ENCODE results near the gene SPATA3. TPM values are rescaled to one million over a fixed set of nuclear protein-coding genes. Genes with fewer than 3 reads are reported as not detected.

Gene SPATA3
- polyA plus RNA-seq, 1 donor (not counting 4 experiments of a cell fraction or from before 2014, with no cell fraction given), result not detected

- H3K9me3 ChIP-seq (ENCODE audit: control insufficient read depth, low read depth, low read length), result no peaks in the 10 kb centered on the region
- peaks cover 51% of the 10 kb centered on the region for H3K27me3 ChIP-seq (ENCODE audit: control insufficient read depth, extremely low read depth, insufficient read depth, low read length)
- no peak within 1 kb of the TSS for H3K4me3 ChIP-seq (ENCODE audit: control insufficient read depth in 2 of 3, extremely low read depth in 1 of 3, insufficient read depth in 2 of 3, low read depth in 1 of 3, low read length in 3 of 3)
- no peaks in the 10 kb centered on the region for H4K20me1 ChIP-seq (ENCODE audit: control insufficient read depth, extremely low read depth, insufficient read depth, low read length)
- no peak within 1 kb of the TSS for H2AFZ ChIP-seq (ENCODE audit: control insufficient read depth, low read length)
- no peak for DNase-seq (ENCODE audit: low read depth, low spot score)
- H3K4me1 ChIP-seq (ENCODE audit: control insufficient read depth, extremely low read depth, insufficient read depth, low read length), result no peaks in the 10 kb centered on the region
- H3K79me2 ChIP-seq (ENCODE audit: control insufficient read depth, insufficient read depth, low read length), result no peaks in the 10 kb centered on the region
- no peaks in the 10 kb centered on the region for H3K9me1 ChIP-seq (ENCODE audit: control insufficient read depth, extremely low read depth, insufficient read depth, low read length)
- no peaks in the 10 kb centered on the region for H3K36me3 ChIP-seq (ENCODE audit: control insufficient read depth in 2 of 2, extremely low read depth in 1 of 2, insufficient read depth in 2 of 2, low read length in 2 of 2)
- no peak within 1 kb of the TSS for H3K9ac ChIP-seq (ENCODE audit: control insufficient read depth, extremely low read depth, insufficient read depth, low read length)
- H3K27ac ChIP-seq (ENCODE audit: control insufficient read depth, insufficient read depth, low read length), result no peak within 1 kb of the TSS
- no peak for FAIRE-seq
- peak within 1 kb of the TSS; percentile 29 for H3K4me2 ChIP-seq (ENCODE audit: control insufficient read depth, extremely low read depth, insufficient read depth, low read depth, low read length)
- TF ChIP-seq, protein P1, sequence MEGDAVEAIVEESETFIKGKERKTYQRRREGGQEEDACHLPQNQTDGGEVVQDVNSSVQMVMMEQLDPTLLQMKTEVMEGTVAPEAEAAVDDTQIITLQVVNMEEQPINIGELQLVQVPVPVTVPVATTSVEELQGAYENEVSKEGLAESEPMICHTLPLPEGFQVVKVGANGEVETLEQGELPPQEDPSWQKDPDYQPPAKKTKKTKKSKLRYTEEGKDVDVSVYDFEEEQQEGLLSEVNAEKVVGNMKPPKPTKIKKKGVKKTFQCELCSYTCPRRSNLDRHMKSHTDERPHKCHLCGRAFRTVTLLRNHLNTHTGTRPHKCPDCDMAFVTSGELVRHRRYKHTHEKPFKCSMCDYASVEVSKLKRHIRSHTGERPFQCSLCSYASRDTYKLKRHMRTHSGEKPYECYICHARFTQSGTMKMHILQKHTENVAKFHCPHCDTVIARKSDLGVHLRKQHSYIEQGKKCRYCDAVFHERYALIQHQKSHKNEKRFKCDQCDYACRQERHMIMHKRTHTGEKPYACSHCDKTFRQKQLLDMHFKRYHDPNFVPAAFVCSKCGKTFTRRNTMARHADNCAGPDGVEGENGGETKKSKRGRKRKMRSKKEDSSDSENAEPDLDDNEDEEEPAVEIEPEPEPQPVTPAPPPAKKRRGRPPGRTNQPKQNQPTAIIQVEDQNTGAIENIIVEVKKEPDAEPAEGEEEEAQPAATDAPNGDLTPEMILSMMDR (optimal IDR thresholded peaks at IDR 0.05 in 1 of 3, IDR thresholded peaks at IDR 0.05 in 1 of 3, conservative IDR thresholded peaks at IDR 0.05 in 1 of 3; ENCODE audit: extremely low read depth in 1 of 3, insufficient read depth in 2 of 3, low read length in 3 of 3), result no peak
- TF ChIP-seq EZH2 (IDR thresholded peaks at IDR 0.05; ENCODE audit: low read length), result peak; percentile 86
- dilution Hi-C loops (cut with MboI; ENCODE audit: extremely low pct_ligation_motif_present, low sequenced_read_pairs), result no loop called here
Observed at GRCh38 chr2:231037202-231037730, 41.3 kb downstream of the SPATA3 start, which contains the start of gene C2orf72. C2orf72 (plus strand) TSS chr2:231037523; CDS start chr2:231037566, 43 bp downstream.

- Histone ChIP-seq H3K9me1 (ENCODE audit: control insufficient read depth, extremely low read depth, insufficient read depth, low read length) (no peaks in the 10 kb centered on the region), H2AFZ (ENCODE audit: control insufficient read depth, low read length) (no peak overlapping the region), H3K4me2 (ENCODE audit: control insufficient read depth, extremely low read depth, insufficient read depth, low read depth, low read length) (peak overlapping the region; percentile 29), H3K4me3 (ENCODE audit: control insufficient read depth in 2 of 3, extremely low read depth in 1 of 3, insufficient read depth in 2 of 3, low read depth in 1 of 3, low read length in 3 of 3) (no peak overlapping the region), H3K9me3 (ENCODE audit: control insufficient read depth, low read depth, low read length) (no peaks in the 10 kb centered on the region), H3K4me1 (ENCODE audit: control insufficient read depth, extremely low read depth, insufficient read depth, low read length) (no peaks in the 10 kb centered on the region), H3K9ac (ENCODE audit: control insufficient read depth, extremely low read depth, insufficient read depth, low read length) (no peak overlapping the region), H3K27me3 (ENCODE audit: control insufficient read depth, extremely low read depth, insufficient read depth, low read length) (peaks cover 51% of the 10 kb centered on the region), H4K20me1 (ENCODE audit: control insufficient read depth, extremely low read depth, insufficient read depth, low read length) (no peaks in the 10 kb centered on the region), H3K27ac (ENCODE audit: control insufficient read depth, insufficient read depth, low read length) (no peak overlapping the region), H3K36me3 (ENCODE audit: control insufficient read depth in 2 of 2, extremely low read depth in 1 of 2, insufficient read depth in 2 of 2, low read length in 2 of 2) (no peaks in the 10 kb centered on the region), H3K79me2 (ENCODE audit: control insufficient read depth, insufficient read depth, low read length) (no peaks in the 10 kb centered on the region)
- TF ChIP-seq EZH2 (IDR thresholded peaks at IDR 0.05; ENCODE audit: low read length), result peak; percentile 75
- TF ChIP-seq, protein P1 (optimal IDR thresholded peaks at IDR 0.05 in 1 of 3, IDR thresholded peaks at IDR 0.05 in 1 of 3, conservative IDR thresholded peaks at IDR 0.05 in 1 of 3; ENCODE audit: extremely low read depth in 1 of 3, insufficient read depth in 2 of 3, low read length in 3 of 3), result peak in 1 of 3 experiments; percentile 22
- dilution Hi-C loops (cut with MboI; ENCODE audit: extremely low pct_ligation_motif_present, low sequenced_read_pairs), result no loop called here
- DNase-seq (ENCODE audit: low read depth, low spot score), result no peak
- FAIRE-seq, result no peak
Observed at GRCh38 chr2:231037731-231038482, 42.0 kb downstream of the SPATA3 start.

Measured in keratinocyte (primary cell).